Medulla oblongata (tissue), 1 donor: ENCODE data around the gene PFKM.

Source experiments
- DNase-seq: peaks from one replicate; pipeline ENCODE4 v3.0.0-alpha.2; 2015; ENCODE audit errors: extremely low spot score

The PFKM gene

DNA sequence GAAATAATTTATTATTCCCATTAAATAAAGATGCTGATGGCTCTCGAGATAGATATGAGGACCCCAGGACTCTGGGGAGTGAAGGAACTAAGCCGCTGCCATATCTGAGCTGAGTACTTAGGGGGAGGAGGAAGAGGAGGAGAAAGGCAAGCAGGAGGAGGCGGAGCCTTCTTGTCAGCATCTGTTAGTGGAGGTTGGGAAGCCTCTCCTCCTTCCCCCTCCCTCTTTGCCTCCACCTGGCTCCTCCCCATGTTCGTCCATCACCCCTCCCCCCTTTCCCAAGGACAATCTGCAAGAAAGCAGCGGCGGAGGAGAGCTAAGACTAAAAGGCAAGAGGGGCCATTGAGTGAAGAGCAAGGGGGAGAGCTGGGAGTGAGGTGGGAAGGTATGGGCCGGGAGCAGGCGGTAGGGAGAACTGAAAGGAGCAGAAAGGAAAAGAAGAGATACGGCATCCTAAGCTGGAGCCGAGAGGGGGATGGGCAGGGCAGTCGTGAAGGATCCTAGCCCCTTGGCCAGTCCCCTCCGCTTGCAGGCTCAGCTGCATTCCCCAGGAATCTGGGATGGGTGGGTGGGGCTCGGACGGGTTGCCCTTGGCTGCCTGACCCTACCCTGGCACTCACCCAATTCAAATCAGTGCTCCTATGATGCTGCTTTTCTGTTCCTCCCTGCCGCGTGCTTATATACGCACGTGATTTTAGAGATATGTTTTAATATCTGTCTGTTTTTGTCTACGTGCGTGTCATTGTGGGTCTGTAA, at the start of gene PFKM:
Gene PFKM (plus strand): TSS at position 287 of the 756 bp plus-strand sequence. CDS start 3,411 bp downstream, outside the sequence.
- peak; percentile 83 for DNase-seq

DNA sequence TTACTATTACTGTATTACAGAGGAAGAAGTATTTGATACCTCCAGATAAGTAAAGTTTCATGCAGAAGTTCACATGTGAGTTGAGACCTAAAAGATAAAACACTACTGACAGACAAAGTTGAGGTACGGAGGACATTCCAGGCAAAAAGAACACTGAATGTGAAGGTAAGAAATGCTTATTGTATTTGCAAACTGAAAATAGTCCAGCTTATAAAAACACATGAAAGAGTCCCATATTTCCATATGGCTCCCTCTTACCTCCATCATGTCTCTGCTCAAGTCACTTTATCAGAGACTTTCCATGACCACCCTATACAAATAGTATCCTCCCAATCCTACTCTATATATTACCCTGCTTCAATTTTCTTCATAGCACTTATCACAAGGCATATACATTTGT, 49.1 kb upstream of the PFKM start:
- DNase-seq = no peak

DNA sequence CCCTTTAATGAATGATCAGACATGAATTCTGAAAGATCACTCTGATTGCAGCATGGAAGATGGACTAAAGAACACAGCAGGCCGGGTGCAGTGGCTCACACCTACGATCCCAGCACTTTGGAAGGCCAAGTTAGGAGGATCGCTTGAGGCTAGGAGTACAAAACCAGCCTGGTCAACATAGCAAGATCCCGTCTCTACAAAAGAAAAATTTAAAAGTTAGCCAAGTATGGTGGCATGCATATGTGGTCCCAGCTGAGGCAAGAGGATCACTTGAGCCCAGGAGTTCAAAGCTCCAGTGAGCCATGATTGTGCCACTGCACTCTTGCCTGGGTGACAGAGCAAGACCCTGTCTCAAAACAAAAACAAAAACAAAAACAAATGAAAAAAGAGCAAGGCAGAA, 48.4 kb upstream of the PFKM start:
- no peak for DNase-seq

DNA sequence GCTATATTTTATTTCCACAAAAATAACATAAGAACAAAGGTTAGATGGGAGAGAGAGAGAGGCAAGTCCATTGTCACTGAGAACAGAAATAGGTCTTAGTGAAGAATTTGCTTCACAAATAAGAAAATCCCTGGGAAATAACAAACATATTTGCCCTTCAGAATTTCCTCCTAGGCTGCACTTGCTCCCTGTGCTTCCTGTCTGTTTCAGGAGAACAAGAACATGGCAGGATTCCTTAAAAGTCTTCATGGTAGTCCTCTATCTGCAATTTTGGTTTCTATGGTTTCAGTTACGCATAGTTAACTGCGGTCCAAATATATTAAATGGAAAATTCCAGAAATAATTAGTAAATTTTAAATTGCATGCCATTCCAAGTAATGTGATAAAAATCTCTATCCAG, 47.4 kb upstream of the PFKM start:
- DNase-seq = no peak

DNA sequence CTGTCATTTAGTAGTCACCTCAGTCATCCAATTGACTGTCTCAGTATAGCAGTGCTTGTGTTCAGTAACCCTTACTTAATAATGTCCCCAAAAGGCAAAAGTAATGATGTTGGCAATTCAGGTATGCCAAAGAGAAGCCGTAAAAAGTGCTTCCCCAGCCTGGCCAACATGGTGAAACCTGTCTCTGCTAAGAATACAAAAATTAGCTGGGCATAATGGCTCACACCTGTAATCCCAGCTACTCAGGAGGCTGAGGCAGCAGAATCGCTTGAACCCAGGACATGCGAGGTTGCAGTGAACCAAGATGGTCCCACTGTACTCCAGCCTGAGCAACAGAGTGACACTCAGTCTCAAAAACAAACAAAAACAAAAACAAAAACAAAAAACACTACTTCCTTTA, 46.9 kb upstream of the PFKM start:
- no peak for DNase-seq

DNA sequence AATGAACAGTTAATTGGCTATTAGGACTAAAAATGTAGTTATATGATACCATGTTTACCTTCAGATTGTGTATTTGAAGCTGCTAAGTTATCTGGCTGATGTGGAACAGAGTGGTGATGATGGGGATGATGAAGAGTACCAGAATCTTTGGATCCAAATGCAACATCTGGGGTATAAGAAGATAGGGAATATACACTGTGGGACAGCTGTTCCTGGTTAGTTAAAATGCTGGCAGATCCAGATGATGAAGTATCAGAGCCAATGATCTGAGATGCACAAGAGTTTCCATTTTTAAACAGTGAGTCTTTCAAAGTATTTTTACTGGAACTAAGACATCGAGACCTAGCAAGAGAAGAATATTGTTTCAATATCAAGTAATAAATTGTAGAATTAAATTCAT, 44.9 kb upstream of the PFKM start:
- no peak for DNase-seq

DNA sequence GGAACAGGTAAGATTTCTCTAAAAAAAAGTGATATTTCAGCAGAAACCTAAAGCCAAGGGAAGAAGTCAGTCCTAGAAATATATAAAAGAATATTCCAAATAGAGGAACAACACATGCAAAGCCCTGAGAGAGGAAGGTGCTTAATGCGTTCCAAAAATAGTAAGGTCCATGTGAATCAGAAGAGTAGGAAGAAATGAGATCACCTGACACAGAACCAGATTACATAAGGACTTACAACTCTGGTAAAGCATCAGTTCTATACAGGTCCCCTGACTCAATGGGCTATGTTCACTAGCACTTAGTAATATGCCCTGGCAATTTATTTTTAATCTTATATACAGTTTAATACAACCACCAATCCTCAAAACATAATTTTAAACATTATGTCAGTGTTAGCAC, 43.3 kb upstream of the PFKM start:
- DNase-seq = no peak

DNA sequence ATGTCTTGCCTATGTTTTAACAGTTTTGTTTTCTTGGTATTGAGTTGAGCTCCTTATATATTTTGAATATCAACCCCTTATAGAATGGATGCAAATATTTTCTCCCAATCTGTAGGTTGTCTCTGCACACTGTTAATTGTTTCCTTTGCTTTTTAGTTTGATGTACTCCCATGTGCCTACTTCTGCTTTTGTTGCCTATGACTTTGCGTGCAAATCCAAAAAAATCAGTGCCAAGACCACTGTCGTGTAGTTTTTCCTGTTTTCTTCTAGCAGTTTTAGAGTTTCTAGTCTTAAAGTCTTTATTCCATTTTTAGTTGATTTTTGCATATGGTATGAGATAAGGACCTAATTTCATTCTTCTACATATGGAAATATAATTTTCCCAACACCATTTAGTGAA, 42.1 kb upstream of the PFKM start:
- DNase-seq = no peak

DNA sequence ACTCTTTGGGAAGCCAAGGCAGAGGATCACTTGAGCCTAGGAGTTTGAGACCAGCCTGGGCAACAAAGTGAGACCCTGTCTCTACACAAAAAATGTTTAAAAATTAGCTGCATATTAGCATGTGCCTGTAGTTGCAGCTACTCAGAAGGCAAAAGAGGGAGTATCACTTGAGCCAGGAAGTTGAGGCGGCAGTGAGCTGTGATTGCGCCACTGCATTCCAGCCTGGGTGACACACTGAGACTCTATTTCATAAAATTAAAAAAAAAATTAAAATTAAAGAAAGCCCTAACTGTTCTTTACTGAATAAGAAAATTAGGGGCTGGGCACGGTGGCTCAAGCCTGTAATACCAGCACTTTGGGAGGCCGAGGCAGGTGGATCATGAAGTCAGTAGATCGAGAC, 40.3 kb upstream of the PFKM start:
- DNase-seq = no peak

DNA sequence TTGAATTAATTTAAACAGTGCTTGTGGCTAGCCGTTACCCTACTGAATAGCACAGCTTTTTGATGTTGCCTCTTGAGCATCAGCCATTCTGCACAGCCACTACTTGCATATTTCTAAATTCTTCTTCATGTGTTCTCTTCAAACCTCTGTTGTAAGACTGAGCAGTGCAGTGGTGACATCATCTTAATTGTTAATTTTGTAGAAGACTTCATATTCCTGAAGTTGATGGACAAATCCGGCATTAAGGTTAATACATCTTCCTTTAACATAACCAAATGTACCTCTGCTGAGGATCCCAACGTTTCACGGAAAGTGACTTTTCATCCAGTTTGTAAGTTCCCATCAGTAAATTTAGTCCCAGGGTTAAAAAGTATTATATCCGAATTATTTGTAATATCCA, 38.9 kb upstream of the PFKM start:
- no peak for DNase-seq

DNA sequence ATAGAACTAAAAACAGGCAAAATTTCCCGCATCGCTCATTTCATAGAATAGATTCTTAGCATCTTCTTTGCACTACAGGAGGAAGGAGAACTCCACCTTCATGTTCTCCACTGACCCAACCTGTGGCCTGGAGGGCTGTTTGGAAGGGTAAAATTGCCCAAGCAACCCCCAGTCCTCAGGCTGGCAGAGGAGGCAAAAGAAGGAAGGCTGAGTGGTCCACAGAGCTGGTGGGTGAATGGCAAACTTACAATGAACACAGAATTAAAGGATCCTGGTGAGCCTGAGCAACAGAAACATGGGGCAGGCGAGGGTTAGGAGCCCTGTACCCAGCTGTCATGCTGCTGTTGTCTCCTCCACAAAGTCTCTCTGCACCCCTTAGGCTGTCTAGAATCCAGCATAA, 38.3 kb upstream of the PFKM start:
- no peak for DNase-seq

DNA sequence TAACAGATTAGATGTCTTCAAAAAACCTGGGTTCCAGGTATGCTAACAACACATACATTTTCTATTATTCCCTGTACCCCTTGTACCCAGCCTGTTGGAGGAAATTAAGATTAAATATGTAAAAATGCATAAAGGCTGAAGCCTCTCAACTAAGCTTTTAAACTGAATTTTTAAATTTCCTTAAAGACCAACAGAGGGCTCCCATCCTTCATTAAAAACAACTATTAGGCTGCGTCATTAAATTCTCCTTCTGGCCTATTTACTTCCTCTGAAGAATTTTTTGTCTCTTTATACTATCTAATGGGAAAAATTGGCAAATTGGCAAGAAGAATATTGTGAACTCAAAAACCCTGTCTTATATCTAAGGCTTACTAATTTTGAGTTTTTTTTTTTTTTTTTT, 35.1 kb upstream of the PFKM start:
- peak; percentile 46 for DNase-seq

DNA sequence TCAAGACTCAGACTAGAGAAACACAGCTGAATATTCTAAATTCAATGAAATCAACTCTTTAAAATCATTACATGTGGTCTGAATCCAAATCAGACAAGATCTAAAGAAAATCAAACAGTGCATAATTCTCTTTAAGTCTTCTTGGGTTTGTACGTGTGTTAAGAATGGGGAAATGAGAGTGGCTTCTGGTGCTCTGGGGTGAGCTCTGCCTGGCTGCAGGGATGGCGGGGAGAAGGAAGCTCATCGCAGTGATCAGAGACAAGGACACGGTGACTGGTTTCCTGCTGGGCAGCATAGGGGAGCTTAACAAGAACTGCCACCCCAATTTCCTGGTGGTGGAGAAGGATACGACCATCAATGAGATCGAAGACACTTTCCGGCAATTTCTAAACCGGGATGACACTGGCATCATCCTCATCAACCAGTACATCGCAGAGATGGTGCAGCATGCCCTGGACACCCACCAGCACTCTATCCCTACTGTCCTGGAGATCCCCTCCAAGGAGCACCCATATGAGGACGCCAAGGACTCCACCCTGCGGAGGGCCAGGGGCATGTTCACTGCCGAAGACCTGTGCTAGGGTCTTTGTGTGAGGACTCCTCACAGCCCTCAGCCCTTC, 34.2 kb upstream of the PFKM start:
- no peak for DNase-seq

DNA sequence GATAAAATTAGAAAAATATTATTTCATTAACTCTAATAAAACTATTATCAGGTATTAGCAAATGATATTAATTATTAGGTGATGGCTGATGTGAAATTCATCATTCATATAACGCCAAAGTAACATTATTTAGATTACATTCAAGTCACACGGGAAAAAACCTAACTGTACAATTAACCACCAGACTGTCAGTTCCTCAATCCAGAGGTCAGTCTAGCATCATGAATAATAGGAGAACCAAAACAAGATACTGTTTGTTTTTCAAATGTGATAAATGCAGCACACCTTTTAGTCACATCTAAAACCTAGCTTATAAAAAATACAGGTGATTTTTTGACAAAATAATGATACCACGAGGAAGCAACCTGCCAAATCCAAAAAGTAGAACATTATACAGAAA, 32.8 kb upstream of the PFKM start:
- DNase-seq = no peak

DNA sequence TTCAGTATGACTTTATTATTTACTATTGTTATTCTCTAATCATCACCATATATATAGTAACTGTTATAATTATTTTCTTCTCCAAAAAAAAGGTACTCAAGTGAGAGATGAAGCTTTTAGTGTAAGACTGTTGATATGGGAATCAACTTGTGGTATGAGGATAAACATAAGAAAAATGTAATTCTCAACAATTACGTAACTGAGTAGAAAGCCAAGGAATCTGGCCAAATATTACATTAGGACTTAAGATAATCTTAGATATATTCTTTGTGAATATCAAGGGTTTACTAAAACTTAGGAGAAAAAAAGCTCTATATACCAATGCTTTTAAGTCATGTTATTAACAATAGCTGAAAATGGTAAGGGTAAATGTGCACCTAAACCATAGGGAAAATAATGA, 26.6 kb upstream of the PFKM start:
- no peak for DNase-seq

DNA sequence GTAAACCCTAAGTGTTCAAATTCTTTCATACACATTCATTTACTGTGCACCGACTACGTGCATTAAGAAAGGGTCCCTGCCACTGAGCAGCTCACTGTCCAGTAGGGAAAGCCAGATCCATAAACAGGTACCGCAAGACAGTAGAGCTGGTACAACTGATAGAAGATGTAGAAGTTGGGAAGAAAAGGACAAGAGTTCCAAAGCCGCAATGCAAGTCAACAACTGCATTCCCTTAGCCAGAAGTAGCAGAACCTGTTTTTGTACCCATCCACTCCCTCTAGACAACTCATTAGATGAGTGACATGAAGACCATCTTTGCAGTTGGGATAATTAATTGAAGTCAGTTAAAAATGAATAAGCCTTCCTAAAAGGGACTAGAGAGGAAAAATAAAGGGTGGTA, 14.6 kb upstream of the PFKM start:
- no peak for DNase-seq

DNA sequence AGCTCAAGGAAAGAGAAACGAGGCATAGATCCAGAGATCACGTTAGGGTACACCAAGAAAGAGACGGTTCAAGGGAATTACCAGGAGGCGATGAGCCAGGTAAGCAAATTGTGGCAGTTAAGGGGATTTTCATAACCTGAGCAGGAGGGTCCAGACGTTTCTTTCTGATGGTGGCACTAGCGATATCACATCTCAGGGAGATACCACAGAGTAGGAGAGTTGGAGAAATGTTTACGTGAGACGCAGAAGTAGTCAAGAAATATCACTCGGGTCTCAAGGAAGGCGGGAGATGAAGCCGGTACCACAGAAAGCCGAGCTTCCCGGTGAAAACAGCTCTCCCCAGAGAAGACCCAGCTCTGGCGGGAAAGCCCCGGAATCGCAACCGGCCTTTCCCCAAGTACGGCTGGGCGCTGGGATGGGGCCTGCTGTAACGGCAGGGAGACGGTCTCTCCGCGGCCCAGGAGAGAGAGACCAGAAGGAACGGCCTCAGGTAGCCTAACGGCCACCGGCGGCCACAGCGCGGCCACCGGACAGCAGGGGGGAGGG, 13.8 kb upstream of the PFKM start:
- peak; percentile 15 for DNase-seq

DNA sequence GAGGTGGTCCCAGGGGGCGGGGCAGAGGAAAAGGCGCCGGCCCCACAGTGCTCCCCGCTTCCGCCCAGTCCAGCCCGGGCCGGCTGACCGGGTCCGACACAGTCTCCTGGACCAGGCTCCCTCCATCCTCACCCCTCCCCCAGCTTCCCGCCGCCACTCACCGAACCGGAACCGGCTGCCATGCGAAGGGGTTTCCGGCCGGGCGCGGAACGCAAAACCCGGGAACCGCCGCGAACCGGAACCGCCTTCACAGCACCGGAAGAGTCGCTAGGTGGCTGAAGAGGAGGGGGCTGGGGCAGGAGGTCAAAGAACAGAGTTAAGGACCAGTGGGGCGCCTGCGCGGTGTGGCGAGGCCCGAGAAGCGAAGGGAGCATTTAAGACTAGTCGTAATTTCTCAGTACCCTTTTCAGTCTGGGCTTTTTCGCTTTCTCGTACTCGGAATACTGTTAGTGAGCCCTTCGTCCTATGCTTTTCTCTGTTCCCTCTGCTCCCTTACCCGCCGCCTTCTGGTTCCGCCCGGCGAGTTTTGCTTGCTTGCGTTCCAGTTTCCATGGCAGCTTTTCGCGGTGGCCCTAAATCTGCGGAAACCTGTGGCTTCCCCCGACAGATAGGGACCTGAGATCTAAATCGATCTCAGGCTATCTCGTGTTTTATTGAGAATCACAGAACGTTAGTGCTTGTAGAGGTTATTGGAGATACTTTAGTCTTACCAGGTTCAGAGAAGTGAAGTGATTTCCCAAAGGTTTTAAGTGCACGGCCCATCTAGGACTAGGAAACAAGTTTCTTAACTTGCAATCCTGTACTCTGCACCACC, 13.1 kb upstream of the PFKM start, which contains the start of gene SENP1:
Gene SENP1 (minus strand): TSS at position 213 of the 814 bp plus-strand sequence. CDS start 4,607 bp downstream, outside the sequence.
- DNase-seq = peak; percentile 89

DNA sequence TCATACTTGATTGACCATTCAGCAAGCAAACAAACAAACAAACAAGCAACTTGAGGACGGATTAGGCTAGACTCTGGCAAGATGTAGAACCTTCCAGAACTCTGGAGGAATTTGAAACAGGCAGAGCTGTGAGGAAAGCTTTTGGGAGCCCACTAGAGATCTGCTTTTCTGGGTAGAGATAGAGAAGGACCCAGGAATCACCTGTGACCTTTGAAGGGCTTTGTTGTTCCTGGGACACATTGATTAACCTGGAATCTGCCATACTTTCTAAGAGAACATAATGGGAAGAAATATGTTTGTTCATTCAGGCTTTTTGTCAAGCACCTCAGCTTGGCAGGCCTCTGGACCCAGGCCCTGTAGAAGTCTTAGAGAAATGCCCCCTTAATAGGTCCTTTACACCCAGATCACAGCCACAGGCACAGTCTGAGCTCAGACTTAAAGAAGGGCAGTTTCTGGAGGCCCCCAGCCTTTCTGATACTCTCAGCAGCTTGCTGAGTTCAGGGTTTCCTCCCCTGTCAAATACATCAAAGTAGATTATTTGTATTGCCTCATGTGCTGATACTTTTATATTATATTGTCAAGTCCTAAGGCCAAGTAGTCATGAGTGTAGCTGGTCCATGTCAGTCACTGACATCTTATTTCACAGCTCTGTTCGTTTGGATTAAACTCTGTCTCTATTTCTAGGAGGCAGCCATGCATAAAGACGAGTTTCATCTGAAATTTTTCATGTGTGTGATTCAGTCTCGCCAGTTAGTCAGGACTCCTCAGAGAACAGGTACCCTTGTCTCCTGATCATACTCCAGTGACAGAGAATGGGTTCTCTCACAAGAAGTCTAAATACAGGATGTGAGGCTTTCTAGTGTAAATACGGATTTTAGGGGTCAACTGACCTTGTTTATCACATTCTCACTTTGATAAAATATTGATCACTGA, 12.2 kb upstream of the PFKM start:
- DNase-seq = no peak

DNA sequence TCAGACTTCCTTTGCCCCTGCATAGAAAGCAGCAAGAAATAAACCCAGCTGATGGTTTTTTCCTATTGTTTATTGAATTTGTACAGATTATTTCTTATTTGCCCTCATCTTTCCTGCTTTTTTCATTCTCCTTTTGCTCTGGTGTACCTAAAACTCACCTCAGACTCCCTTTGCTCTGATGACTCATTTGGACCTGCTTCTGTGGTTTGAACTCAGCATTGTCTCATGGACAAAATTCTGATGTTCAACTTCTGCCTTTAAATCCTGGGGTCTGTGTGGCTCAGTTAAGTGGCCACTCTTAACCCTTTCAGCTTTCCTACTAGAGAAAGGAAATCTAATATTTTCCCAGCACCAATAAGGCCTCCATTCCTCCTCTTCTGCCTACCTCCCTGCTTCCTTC, 9.7 kb upstream of the PFKM start:
- no peak for DNase-seq

DNA sequence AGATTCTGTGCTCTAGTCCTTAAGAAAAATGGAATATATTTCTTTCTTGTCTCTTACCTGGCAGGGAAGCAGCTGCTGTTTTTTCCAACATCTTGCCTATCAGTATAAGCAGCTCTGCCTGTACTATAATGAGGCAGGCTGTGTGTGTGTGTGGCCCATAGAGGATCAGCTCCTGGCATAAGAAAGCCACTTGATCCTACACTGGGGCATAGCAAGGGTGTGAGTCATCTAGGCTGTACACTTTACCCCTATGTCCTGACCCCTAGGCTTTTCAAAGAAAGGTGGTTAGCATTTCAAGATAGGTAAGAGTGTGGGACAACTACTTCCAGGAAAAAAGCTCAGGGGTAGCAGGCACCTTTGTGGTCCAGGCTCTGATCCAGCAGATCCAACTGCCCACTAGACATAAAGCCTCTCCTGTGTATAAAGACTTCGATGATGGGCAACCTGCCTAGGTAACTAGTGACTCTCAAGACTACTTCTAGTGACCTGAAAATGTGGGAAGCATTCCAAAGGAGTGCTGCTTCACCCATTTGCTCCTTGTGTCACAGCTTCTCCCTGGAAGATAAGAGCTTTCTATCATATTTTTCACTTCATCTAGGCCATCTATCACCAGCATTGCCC, 8.4 kb upstream of the PFKM start:
- DNase-seq = no peak
